ENCODE data around the gene FNBP1L. TPM values are rescaled to one million over a fixed set of nuclear protein-coding genes. Genes with fewer than 3 reads are reported as not detected.

Gene FNBP1L
- total and polyA plus RNA-seq, 2 donors (not counting 1 experiment from before 2014, with no cell fraction given), result 0.86 to 5.4 TPM

- intact Hi-C loops (cut with micrococcal nuclease), result no loop called here
- H3K4me1 ChIP-seq (ENCODE audit: control insufficient read depth in 2 of 2, insufficient read depth in 2 of 2, low read length in 2 of 2), result no peaks in the 10 kb centered on the region
- H3K4me2 ChIP-seq (replicated peaks; ENCODE audit: low read depth, low read length, poor library complexity, severe bottlenecking), result no peak overlapping the region
- H3K9ac ChIP-seq (ENCODE audit: low read length), result no peak overlapping the region
- H3K36me3 ChIP-seq (replicated peaks in 1 of 2; ENCODE audit: control extremely low read depth in 1 of 2, control insufficient read depth in 1 of 2, extremely low read depth in 1 of 2, insufficient read depth in 2 of 2, low read length in 1 of 2), result no peaks in the 10 kb centered on the region
- WGBS (ENCODE audit: insufficient coverage), result 100% methylated on average over 1 of the region's 3 CpGs
- H3K27me3 ChIP-seq (replicated peaks in 1 of 4; ENCODE audit: control extremely low read depth in 1 of 4, control insufficient read depth in 3 of 4, insufficient read depth in 4 of 4, low read length in 3 of 4), result no peaks in the 10 kb centered on the region
- H2AFZ ChIP-seq (ENCODE audit: insufficient read depth, low read depth, low read length, poor library complexity, severe bottlenecking), result no peak overlapping the region
- no peaks in the 10 kb centered on the region for H3K79me2 ChIP-seq (ENCODE audit: control insufficient read depth, insufficient read depth, low read length)
- no peak overlapping the region for H3K4me3 ChIP-seq (ENCODE audit: control extremely low read depth in 1 of 5, extremely low read depth in 1 of 5, insufficient read depth in 1 of 5, low read depth in 2 of 5, low read length in 4 of 5)
- H3K27ac ChIP-seq (ENCODE audit: low read length in 2 of 2), result no peak overlapping the region
- Mint-ChIP-seq H3K4me3 (no peak overlapping the region), H3K4me1 (no peaks in the 10 kb centered on the region), H3K27me3 (no peaks in the 10 kb centered on the region), H3K9me3 (ENCODE audit: insufficient read depth) (no peaks in the 10 kb centered on the region), H3K27ac (no peak overlapping the region)
- H4K20me1 ChIP-seq (ENCODE audit: control insufficient read depth, insufficient read depth, low read length, poor library complexity, severe bottlenecking), result no peaks in the 10 kb centered on the region
- ChIA-PET POLR2A (no interaction called here), CTCF (no interaction called here)
- no peaks in the 10 kb centered on the region for H3K9me3 ChIP-seq (ENCODE audit: control extremely low read depth in 1 of 3, control insufficient read depth in 2 of 3, insufficient read depth in 1 of 3, low read length in 2 of 3)
- TF ChIP-seq, protein P1, sequence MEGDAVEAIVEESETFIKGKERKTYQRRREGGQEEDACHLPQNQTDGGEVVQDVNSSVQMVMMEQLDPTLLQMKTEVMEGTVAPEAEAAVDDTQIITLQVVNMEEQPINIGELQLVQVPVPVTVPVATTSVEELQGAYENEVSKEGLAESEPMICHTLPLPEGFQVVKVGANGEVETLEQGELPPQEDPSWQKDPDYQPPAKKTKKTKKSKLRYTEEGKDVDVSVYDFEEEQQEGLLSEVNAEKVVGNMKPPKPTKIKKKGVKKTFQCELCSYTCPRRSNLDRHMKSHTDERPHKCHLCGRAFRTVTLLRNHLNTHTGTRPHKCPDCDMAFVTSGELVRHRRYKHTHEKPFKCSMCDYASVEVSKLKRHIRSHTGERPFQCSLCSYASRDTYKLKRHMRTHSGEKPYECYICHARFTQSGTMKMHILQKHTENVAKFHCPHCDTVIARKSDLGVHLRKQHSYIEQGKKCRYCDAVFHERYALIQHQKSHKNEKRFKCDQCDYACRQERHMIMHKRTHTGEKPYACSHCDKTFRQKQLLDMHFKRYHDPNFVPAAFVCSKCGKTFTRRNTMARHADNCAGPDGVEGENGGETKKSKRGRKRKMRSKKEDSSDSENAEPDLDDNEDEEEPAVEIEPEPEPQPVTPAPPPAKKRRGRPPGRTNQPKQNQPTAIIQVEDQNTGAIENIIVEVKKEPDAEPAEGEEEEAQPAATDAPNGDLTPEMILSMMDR (IDR thresholded peaks at IDR 0.05), result no peak
- TF ChIP-seq EZH2 (IDR thresholded peaks at IDR 0.05; ENCODE audit: borderline replicate concordance, insufficient read depth, low read depth, low read length, poor library complexity, severe bottlenecking), result no peak
- DNase-seq (no peak), ATAC-seq (ENCODE audit: low read depth) (no peak)
These were observed 71.4 kb downstream of the FNBP1L start for GRCh38 chr1:93519199-93519829.

DNA sequence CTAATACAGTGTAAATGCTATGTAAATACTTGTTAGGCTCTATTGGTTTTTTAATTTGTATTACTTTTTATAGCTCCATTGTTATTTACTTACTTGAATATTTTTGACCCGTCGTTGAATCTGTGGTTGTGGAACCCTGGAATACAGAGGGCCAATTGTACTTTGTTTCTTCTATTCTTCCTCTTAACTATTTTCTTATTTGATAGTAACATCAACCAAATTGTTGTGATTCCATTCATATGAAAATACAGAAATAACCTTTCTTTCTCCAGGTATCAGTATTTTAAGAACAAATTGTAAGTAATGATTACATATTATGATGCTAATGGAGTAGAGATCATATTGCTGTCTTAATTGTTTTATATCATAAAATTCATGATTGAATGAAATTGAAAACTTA, 73.7 kb downstream of the FNBP1L start:
- no peak overlapping the region for H3K27ac ChIP-seq (ENCODE audit: low read length in 2 of 2)
- H3K79me2 ChIP-seq (ENCODE audit: control insufficient read depth, insufficient read depth, low read length), result no peaks in the 10 kb centered on the region
- TF ChIP-seq, protein P1 (IDR thresholded peaks at IDR 0.05), result no peak
- no peak for TF ChIP-seq EZH2 (IDR thresholded peaks at IDR 0.05; ENCODE audit: borderline replicate concordance, insufficient read depth, low read depth, low read length, poor library complexity, severe bottlenecking)
- H3K27me3 ChIP-seq (replicated peaks in 1 of 4; ENCODE audit: control extremely low read depth in 1 of 4, control insufficient read depth in 3 of 4, insufficient read depth in 4 of 4, low read length in 3 of 4), result no peaks in the 10 kb centered on the region
- CTCF ChIA-PET, result no interaction called here
- no peak overlapping the region for H3K9ac ChIP-seq (ENCODE audit: low read length)
- ATAC-seq (ENCODE audit: low read depth) (no peak), DNase-seq (no peak)
- no peaks in the 10 kb centered on the region for H4K20me1 ChIP-seq (ENCODE audit: control insufficient read depth, insufficient read depth, low read length, poor library complexity, severe bottlenecking)
- no peak overlapping the region for H2AFZ ChIP-seq (ENCODE audit: insufficient read depth, low read depth, low read length, poor library complexity, severe bottlenecking)
- H3K9me3 Mint-ChIP-seq (ENCODE audit: insufficient read depth), result no peaks in the 10 kb centered on the region
- no peak overlapping the region for H3K4me2 ChIP-seq (replicated peaks; ENCODE audit: low read depth, low read length, poor library complexity, severe bottlenecking)
- no peaks in the 10 kb centered on the region for H3K36me3 ChIP-seq (replicated peaks in 1 of 2; ENCODE audit: control extremely low read depth in 1 of 2, control insufficient read depth in 1 of 2, extremely low read depth in 1 of 2, insufficient read depth in 2 of 2, low read length in 1 of 2)
- no peak overlapping the region for H3K4me3 Mint-ChIP-seq
- intact Hi-C loops (cut with micrococcal nuclease), result no loop called here
- POLR2A ChIA-PET, result no interaction called here
- WGBS (ENCODE audit: insufficient coverage), result no CpG with 5 or more reads among the region's 2 CpGs
- H3K27ac Mint-ChIP-seq, result no peak overlapping the region
- no peaks in the 10 kb centered on the region for H3K27me3 Mint-ChIP-seq
- no peaks in the 10 kb centered on the region for H3K9me3 ChIP-seq (ENCODE audit: control extremely low read depth in 1 of 3, control insufficient read depth in 2 of 3, insufficient read depth in 1 of 3, low read length in 2 of 3)
- H3K4me1 ChIP-seq (ENCODE audit: control insufficient read depth in 2 of 2, insufficient read depth in 2 of 2, low read length in 2 of 2), result no peaks in the 10 kb centered on the region
- H3K4me1 Mint-ChIP-seq, result no peaks in the 10 kb centered on the region
- no peak overlapping the region for H3K4me3 ChIP-seq (ENCODE audit: control extremely low read depth in 1 of 5, extremely low read depth in 1 of 5, insufficient read depth in 1 of 5, low read depth in 2 of 5, low read length in 4 of 5)
